Spleen (tissue), 11 donors: Measurements from ENCODE around the gene MSI2. TPM values are rescaled to one million over a fixed set of nuclear protein-coding genes. Genes with fewer than 3 reads are reported as not detected.

Experiments
- DNase-seq: peaks from one replicate; pipeline ENCODE4 v3.0.0-alpha.2; 2020
- H3K27ac ChIP-seq, 8 donors: fragments of 200-600 bp; sonication (generic) in 7 of 8; 1 replicate in 4 of 8; 2 replicates in 4 of 8; pipeline versions ENCODE4 v1.5.0 to v1.8.0; 2016 to 2021; ENCODE audit warnings: inconsistent platforms in 4 of 8, mild to moderate bottlenecking in 4 of 8, moderate library complexity in 1 of 8
- H3K27me3 ChIP-seq, 7 donors: fragments of 200-600 bp; sonication (generic) in 6 of 7; replicated peaks in 1 of 7; 1 replicate in 4 of 7; 2 replicates in 3 of 7; pipeline versions ENCODE4 v1.5.0 to v1.8.0; 2016 to 2021; ENCODE audit warnings: inconsistent platforms in 3 of 7, mild to moderate bottlenecking in 1 of 7
- H3K36me3 ChIP-seq, 6 donors: fragments of 200-600 bp; sonication (generic) in 5 of 6; 1 replicate in 4 of 6; 2 replicates in 2 of 6; pipeline versions ENCODE4 v1.5.0 to v1.8.0; 2016 to 2021; ENCODE audit warnings: inconsistent platforms in 2 of 6
- H3K4me1 ChIP-seq, 6 donors: fragments of 200-600 bp; sonication (generic) in 5 of 6; 1 replicate in 3 of 6; 2 replicates in 3 of 6; pipeline versions ENCODE4 v1.5.0 to v1.8.0; 2016 to 2021; ENCODE audit warnings: inconsistent platforms in 3 of 6
- H3K4me3 ChIP-seq, 8 donors: fragments of 200-600 bp; sonication (generic) in 7 of 8; 1 replicate in 4 of 8; 2 replicates in 4 of 8; pipeline versions ENCODE4 v1.5.0 to v1.8.0; 2016 to 2021; ENCODE audit warnings: inconsistent platforms in 4 of 8, mild to moderate bottlenecking in 4 of 8, moderate library complexity in 2 of 8
- H3K9me3 ChIP-seq, 8 donors: fragments of 200-600 bp; sonication (generic) in 7 of 8; 1 replicate in 4 of 8; 2 replicates in 4 of 8; pipeline versions ENCODE4 v1.5.0 to v1.8.0; 2016 to 2021; ENCODE audit warnings: inconsistent platforms in 4 of 8
- POLR2A ChIP-seq, 3 donors: fragments of 450-650 bp; IDR thresholded peaks; one replicate each; pipeline ENCODE4 v1.5.1; 2017; ENCODE audit warnings: antibody characterized with exemption in 3 of 3, mild to moderate bottlenecking in 1 of 3
- POLR2AphosphoS5 ChIP-seq, 3 donors: sonication (generic); formaldehyde crosslinking; IDR thresholded peaks; one replicate each; pipeline ENCODE4 v1.5.1; 2017; ENCODE audit warnings: antibody characterized with exemption in 3 of 3
- WGBS, 5 donors: extraction: QIAGEN DNeasy Blood & Tissue Kit in 3 of 5; methylation state at CpG; one replicate each; pipeline versions ENCODE4 v1.1.5 to v1.1.7; 2013 to 2018; 5-methylcytosine and 5-hydroxymethylcytosine counted together
- intact Hi-C: fragments of 100-400 bp; cut with DNase I; formaldehyde crosslinking; loops from one replicate; pipeline ENCODE4 v1.15.0; 2023; ENCODE audit warnings: low total_unique reads
- polyA plus RNA-seq, 3 donors: library from polyadenylated mRNA; stranded (reverse); fragments of 200-250 nt; gene quantifications; one replicate each; pipeline ENCODE4 v1.2.1, GENCODE V29; 2013
- total RNA-seq, 7 donors: library from RNA; depleted of rRNA in 3 of 7; stranded (reverse); fragments of >200 nt in 3 of 7; fragmentation: NEBNext Ultra II Directional in 4 of 7; extraction: Animal tissue kit (Norgen Biotek cat#: 25700) in 4 of 7; gene quantifications; one replicate each; pipeline versions ENCODE4 v1.1.0 to v1.2.1, GENCODE V29; 2016 to 2021
- TF ChIP-seq, protein P1 (sequence below), 11 experiments: fragments of 200-600 bp in 7 of 11; fragments of 450-650 bp in 4 of 11; sonication (generic) in 4 of 11; IDR thresholded peaks in 8 of 11; conservative IDR thresholded peaks in 3 of 11; 1 replicate in 7 of 11; 2 replicates in 4 of 11; pipeline versions ENCODE4 v1.4.0 to v1.8.0; 2016 to 2021; ENCODE audit warnings: antibody characterized with exemption in 11 of 11, inconsistent platforms in 4 of 11, mild to moderate bottlenecking in 1 of 11
- donor health status: healthy with polysubstance abuse.
- donor health status: DM: no; HTN: no; CAD: no; lungs with moderate emphysema.
- donor health status: DM: no; HTN: no; CAD: no.
- donor health status: Bipolar disorder and iron deficiency.
- donor health status: healthy.
- donor health status: DM: no; HTN: no; CAD: no.
- donor health status: DM: yes; HTN: yes; CAD: no.

MSI2 gene
- total and polyA plus RNA-seq, 10 donors = 9.8 to 131 (median 64.7) TPM

DNA sequence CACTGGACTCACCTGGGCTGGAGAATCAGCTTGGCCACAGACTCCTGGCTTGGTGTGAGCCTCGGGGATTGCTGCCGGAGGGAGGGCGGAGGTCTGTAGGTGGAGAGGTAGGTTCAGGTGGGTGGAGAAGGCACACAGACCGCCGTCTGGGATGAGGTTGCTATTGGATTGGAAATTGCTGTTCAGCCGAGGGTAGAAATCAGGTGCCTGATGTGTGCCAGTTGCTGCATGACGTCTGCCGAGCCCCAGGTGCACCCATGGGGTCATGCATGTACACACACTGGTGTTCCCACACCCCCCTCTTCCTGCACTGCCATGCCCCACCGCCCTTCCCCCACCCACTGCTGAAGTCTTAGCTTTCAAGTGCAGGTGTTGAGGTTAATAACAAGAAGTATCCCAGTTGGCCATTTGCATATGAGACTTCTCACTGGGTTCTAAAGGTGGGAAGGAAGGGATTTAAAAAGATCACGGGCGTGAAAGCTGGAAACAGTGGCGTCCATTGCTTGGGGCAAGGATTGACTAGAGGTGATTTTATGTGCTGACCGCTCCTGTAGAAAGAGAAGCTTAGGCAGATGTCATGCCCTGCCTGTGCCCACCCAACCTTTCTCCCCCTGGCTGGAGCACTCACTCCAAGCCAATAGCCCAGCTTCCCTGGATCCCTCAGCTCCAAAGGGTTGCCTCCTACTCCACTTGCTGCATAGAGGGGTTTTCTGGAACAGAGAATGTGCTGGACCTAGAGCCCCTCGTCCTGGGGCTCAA lies 295.2 kb downstream of the MSI2 start:
- WGBS, 5 donors = 54 to 73% (median 64%) methylated on average over 14 of the region's 14 CpGs
- Histone ChIP-seq H3K4me1 (peaks cover 37 to 93% (median 70%) of the 10 kb centered on the region in 6 donors), H3K36me3 (no peaks in the 10 kb centered on the region), H3K4me3 (peak overlapping the region in 3 of 8 donors; percentile 15 to 53 (median 17)), H3K27me3 (no peaks in the 10 kb centered on the region), H3K27ac (peak overlapping the region in 7 of 8 donors; percentile 55 to 86 (median 68)), H3K9me3 (no peaks in the 10 kb centered on the region)
- peak; percentile 94 for DNase-seq
- TF ChIP-seq, protein P1, sequence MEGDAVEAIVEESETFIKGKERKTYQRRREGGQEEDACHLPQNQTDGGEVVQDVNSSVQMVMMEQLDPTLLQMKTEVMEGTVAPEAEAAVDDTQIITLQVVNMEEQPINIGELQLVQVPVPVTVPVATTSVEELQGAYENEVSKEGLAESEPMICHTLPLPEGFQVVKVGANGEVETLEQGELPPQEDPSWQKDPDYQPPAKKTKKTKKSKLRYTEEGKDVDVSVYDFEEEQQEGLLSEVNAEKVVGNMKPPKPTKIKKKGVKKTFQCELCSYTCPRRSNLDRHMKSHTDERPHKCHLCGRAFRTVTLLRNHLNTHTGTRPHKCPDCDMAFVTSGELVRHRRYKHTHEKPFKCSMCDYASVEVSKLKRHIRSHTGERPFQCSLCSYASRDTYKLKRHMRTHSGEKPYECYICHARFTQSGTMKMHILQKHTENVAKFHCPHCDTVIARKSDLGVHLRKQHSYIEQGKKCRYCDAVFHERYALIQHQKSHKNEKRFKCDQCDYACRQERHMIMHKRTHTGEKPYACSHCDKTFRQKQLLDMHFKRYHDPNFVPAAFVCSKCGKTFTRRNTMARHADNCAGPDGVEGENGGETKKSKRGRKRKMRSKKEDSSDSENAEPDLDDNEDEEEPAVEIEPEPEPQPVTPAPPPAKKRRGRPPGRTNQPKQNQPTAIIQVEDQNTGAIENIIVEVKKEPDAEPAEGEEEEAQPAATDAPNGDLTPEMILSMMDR (IDR thresholded peaks at IDR 0.05 in 8 of 11, conservative IDR thresholded peaks at IDR 0.05 in 3 of 11) = no peak
- TF ChIP-seq POLR2A (IDR thresholded peaks at IDR 0.05) (no peak), POLR2AphosphoS5 (IDR thresholded peaks at IDR 0.05) (peak; percentile 71 to 85 (median 83))
- intact Hi-C loops = no loop called here

DNA sequence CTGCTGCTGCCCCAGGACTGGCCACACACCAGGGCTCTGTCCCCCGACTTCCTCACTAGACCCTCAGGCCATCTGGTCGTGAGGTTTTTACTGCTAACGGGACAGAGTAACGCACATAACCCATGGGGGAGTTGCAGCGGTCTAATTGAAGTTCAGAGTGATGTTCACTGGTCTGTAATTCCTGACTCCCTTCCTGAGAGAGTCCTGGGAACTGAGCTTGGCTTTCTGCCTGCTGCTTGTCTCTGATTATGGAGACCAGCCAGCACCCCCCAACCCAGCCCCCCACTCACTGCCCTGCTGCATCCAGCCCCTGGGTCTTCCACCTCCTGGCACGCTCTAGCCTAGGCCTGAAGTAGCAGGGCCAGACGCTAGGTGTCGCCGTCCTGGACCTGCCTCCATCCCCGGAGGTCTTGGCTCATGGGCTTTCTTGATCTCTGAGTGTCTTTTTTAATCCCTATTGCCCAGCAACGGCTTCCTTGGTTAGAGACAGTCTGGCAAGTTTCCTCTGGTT lies 295.8 kb downstream of the MSI2 start:
- DNase-seq = peak; percentile 86
- intact Hi-C loops = no loop called here
- Histone ChIP-seq H3K4me1 (peaks cover 37 to 95% (median 70%) of the 10 kb centered on the region in 6 donors), H3K9me3 (no peaks in the 10 kb centered on the region), H3K27ac (peak overlapping the region in 7 of 8 donors; percentile 33 to 86 (median 68)), H3K4me3 (peak overlapping the region in 1 of 8 donors; percentile 53), H3K27me3 (no peaks in the 10 kb centered on the region), H3K36me3 (no peaks in the 10 kb centered on the region)
- 33 to 54% (median 46%) methylated on average over 11 of the region's 11 CpGs for WGBS, 5 donors
- TF ChIP-seq, protein P1 (IDR thresholded peaks at IDR 0.05 in 8 of 11, conservative IDR thresholded peaks at IDR 0.05 in 3 of 11) = peak in 10 of 11 experiments; percentile 20 to 64 (median 56)
- TF ChIP-seq POLR2AphosphoS5 (IDR thresholded peaks at IDR 0.05) (peak in 1 of 3 donors; percentile 4), POLR2A (IDR thresholded peaks at IDR 0.05) (no peak)

- H3K4me1 ChIP-seq = peaks cover 31 to 98% (median 72%) of the 10 kb centered on the region in 6 donors
- H3K27me3 ChIP-seq = no peaks in the 10 kb centered on the region
- WGBS, 5 donors = 42 to 68% (median 49%) methylated on average over 12 of the region's 12 CpGs
- H3K4me3 ChIP-seq = no peak overlapping the region
- H3K9me3 ChIP-seq = no peaks in the 10 kb centered on the region
- intact Hi-C loops = no loop called here
- no peak overlapping the region for H3K27ac ChIP-seq
- no peak for DNase-seq
- H3K36me3 ChIP-seq = no peaks in the 10 kb centered on the region
- TF ChIP-seq POLR2A (IDR thresholded peaks at IDR 0.05) = no peak
- TF ChIP-seq POLR2AphosphoS5 (IDR thresholded peaks at IDR 0.05) = no peak
- TF ChIP-seq, protein P1 (IDR thresholded peaks at IDR 0.05 in 8 of 11, conservative IDR thresholded peaks at IDR 0.05 in 3 of 11) = no peak
Measured at GRCh38 chr17:57553526-57553925, 297.2 kb downstream of the MSI2 start.
